Measurements from ENCODE around the gene MBNL1. TPM values are rescaled to one million over a fixed set of nuclear protein-coding genes. Genes with fewer than 3 reads are reported as not detected.

MBNL1 gene
- total RNA-seq, 1 experiment from 2014 or later = 90.5 TPM

GRCh38 chr3:152291649-152292066 is 22.9 kb downstream of the MBNL1 start:
- H3K9me3 ChIP-seq (replicated peaks) = no peaks in the 10 kb centered on the region
- H3K36me3 ChIP-seq = no peaks in the 10 kb centered on the region
- H3K4me1 ChIP-seq = no peaks in the 10 kb centered on the region
- DNase-seq = no peak
- H3K27me3 ChIP-seq = no peaks in the 10 kb centered on the region
- no peak overlapping the region for H3K4me3 ChIP-seq
- H3K27ac ChIP-seq = no peak overlapping the region

GRCh38 chr3:152292366-152292765 is 23.6 kb downstream of the MBNL1 start:
- Histone ChIP-seq H3K9me3 (replicated peaks) (no peaks in the 10 kb centered on the region), H3K27me3 (no peaks in the 10 kb centered on the region), H3K4me1 (no peaks in the 10 kb centered on the region), H3K4me3 (no peak overlapping the region), H3K36me3 (no peaks in the 10 kb centered on the region), H3K27ac (no peak overlapping the region)
- DNase-seq = no peak

- Histone ChIP-seq H3K27me3 (no peaks in the 10 kb centered on the region), H3K36me3 (no peaks in the 10 kb centered on the region), H3K4me1 (peaks cover 4% of the 10 kb centered on the region; the same call in 1 of the 2 replicates), H3K9me3 (replicated peaks) (no peaks in the 10 kb centered on the region), H3K27ac (no peak overlapping the region), H3K4me3 (no peak overlapping the region)
- DNase-seq = no peak
These were observed 24.7 kb downstream of the MBNL1 start for GRCh38 chr3:152293347-152294006.

- no peak overlapping the region for H3K4me3 ChIP-seq
- peaks cover 4% of the 10 kb centered on the region; the same call in 1 of the 2 replicates for H3K4me1 ChIP-seq
- H3K36me3 ChIP-seq = no peaks in the 10 kb centered on the region
- H3K27ac ChIP-seq = no peak overlapping the region
- no peaks in the 10 kb centered on the region for H3K9me3 ChIP-seq (replicated peaks)
- no peaks in the 10 kb centered on the region for H3K27me3 ChIP-seq
- DNase-seq = no peak
These were observed 26.6 kb downstream of the MBNL1 start for GRCh38 chr3:152295344-152295743.

- H3K4me3 ChIP-seq = no peak overlapping the region
- H3K27me3 ChIP-seq = no peaks in the 10 kb centered on the region
- no peaks in the 10 kb centered on the region for H3K36me3 ChIP-seq
- no peaks in the 10 kb centered on the region for H3K9me3 ChIP-seq (replicated peaks)
- H3K27ac ChIP-seq = no peak overlapping the region
- no peak for DNase-seq
- peaks cover 4% of the 10 kb centered on the region; the same call in 1 of the 2 replicates for H3K4me1 ChIP-seq
These were observed 27.1 kb downstream of the MBNL1 start for GRCh38 chr3:152295806-152296205.

- no peaks in the 10 kb centered on the region for H3K36me3 ChIP-seq
- H3K27me3 ChIP-seq = no peaks in the 10 kb centered on the region
- H3K4me1 ChIP-seq = peaks cover 4% of the 10 kb centered on the region; the same call in 1 of the 2 replicates
- H3K9me3 ChIP-seq (replicated peaks) = no peaks in the 10 kb centered on the region
- no peak overlapping the region for H3K4me3 ChIP-seq
- DNase-seq = no peak
- no peak overlapping the region for H3K27ac ChIP-seq
These were observed 27.7 kb downstream of the MBNL1 start for GRCh38 chr3:152296382-152296781.

GRCh38 chr3:152296971-152297370 is 28.2 kb downstream of the MBNL1 start:
- Histone ChIP-seq H3K36me3 (no peaks in the 10 kb centered on the region; the same call in 1 of the 2 replicates), H3K4me3 (no peak overlapping the region), H3K9me3 (replicated peaks) (no peaks in the 10 kb centered on the region), H3K27ac (no peak overlapping the region), H3K4me1 (peaks cover 10% of the 10 kb centered on the region; the same call in 1 of the 2 replicates), H3K27me3 (no peaks in the 10 kb centered on the region)
- no peak for DNase-seq

GRCh38 chr3:152298393-152299248 is 29.9 kb downstream of the MBNL1 start:
- peak; percentile 64 to 85 for DNase-seq
- H3K36me3 ChIP-seq = no peaks in the 10 kb centered on the region; the same call in 1 of the 2 replicates
- H3K4me3 ChIP-seq = peak overlapping the region; percentile 56
- no peaks in the 10 kb centered on the region for H3K27me3 ChIP-seq
- H3K4me1 ChIP-seq = peaks cover 10% of the 10 kb centered on the region; the same call in 1 of the 2 replicates
- H3K27ac ChIP-seq = peak overlapping the region; percentile 86
- no peaks in the 10 kb centered on the region for H3K9me3 ChIP-seq (replicated peaks)

- Histone ChIP-seq H3K9me3 (replicated peaks) (no peaks in the 10 kb centered on the region), H3K4me1 (peaks cover 10% of the 10 kb centered on the region; the same call in 1 of the 2 replicates), H3K27ac (peak overlapping the region; percentile 86), H3K27me3 (no peaks in the 10 kb centered on the region), H3K36me3 (no peaks in the 10 kb centered on the region; the same call in 1 of the 2 replicates), H3K4me3 (peak overlapping the region; percentile 56)
- no peak for DNase-seq
These were observed 30.7 kb downstream of the MBNL1 start for GRCh38 chr3:152299249-152299976.

GRCh38 chr3:152300029-152300731 is 31.5 kb downstream of the MBNL1 start:
- Histone ChIP-seq H3K27ac (no peak overlapping the region), H3K36me3 (no peaks in the 10 kb centered on the region; the same call in 1 of the 2 replicates), H3K9me3 (replicated peaks) (no peaks in the 10 kb centered on the region), H3K27me3 (no peaks in the 10 kb centered on the region), H3K4me3 (no peak overlapping the region), H3K4me1 (peaks cover 10% of the 10 kb centered on the region; the same call in 1 of the 2 replicates)
- no peak for DNase-seq

GRCh38 chr3:152301745-152302181 is 33.0 kb downstream of the MBNL1 start:
- H3K36me3 ChIP-seq = no peaks in the 10 kb centered on the region; the same call in 1 of the 2 replicates
- no peak overlapping the region for H3K4me3 ChIP-seq

GRCh38 chr3:152302521-152303021 is 33.8 kb downstream of the MBNL1 start:
- H3K4me3 ChIP-seq = 0 out of 2 replicates have a peak overlapping the region, but pooled peaks have one; percentile 9

More at GRCh38 chr3:152301745-152302181, 33.0 kb downstream of the MBNL1 start:
- Histone ChIP-seq H3K4me1 (peaks cover 10% of the 10 kb centered on the region; the same call in 1 of the 2 replicates), H3K27ac (no peak overlapping the region; the same call in 1 of the 2 replicates), H3K27me3 (no peaks in the 10 kb centered on the region), H3K9me3 (replicated peaks) (no peaks in the 10 kb centered on the region)
- DNase-seq = no peak

GRCh38 chr3:152304160-152304559 is 35.4 kb downstream of the MBNL1 start:
- Histone ChIP-seq H3K27me3 (no peaks in the 10 kb centered on the region), H3K9me3 (replicated peaks) (no peaks in the 10 kb centered on the region), H3K36me3 (no peaks in the 10 kb centered on the region; the same call in 1 of the 2 replicates), H3K4me3 (no peak overlapping the region), H3K4me1 (peaks cover 14% of the 10 kb centered on the region), H3K27ac (no peak overlapping the region)
- no peak for DNase-seq

More at GRCh38 chr3:152302521-152303021, 33.8 kb downstream of the MBNL1 start:
- no peaks in the 10 kb centered on the region; the same call in 1 of the 2 replicates for H3K36me3 ChIP-seq
- peak; percentile 21 to 53 for DNase-seq
- no peaks in the 10 kb centered on the region for H3K27me3 ChIP-seq
- H3K9me3 ChIP-seq (replicated peaks) = no peaks in the 10 kb centered on the region
- peaks cover 10% of the 10 kb centered on the region; the same call in 1 of the 2 replicates for H3K4me1 ChIP-seq
- peak overlapping the region; percentile 47 for H3K27ac ChIP-seq
